Retinal pigment epithelial cell (primary cell): ENCODE results near the gene MANSC1.
"Not testable (repeated sequence)": the region's sequence is repeated elsewhere in the genome, so short reads cannot be mapped to it uniquely, and the experiment has no call there.

ENCODE experiments used
- DNase-seq: peaks from one replicate; pipeline ENCODE4 v3.0.0-alpha.2; 2010; ENCODE audit warnings: low read depth
- H3K4me3 ChIP-seq: 2 replicates; pipeline ENCODE4 v1.5.1; 2011; ENCODE audit warnings: mild to moderate bottlenecking, low read length, control low read depth, moderate library complexity
- CTCF ChIP-seq: conservative IDR thresholded peaks from 2 replicates; pipeline ENCODE4 v1.5.1; 2011; ENCODE audit warnings: low read depth, low read length, control low read depth, inconsistent platforms

MANSC1 gene

GRCh38 chr12:12353807-12354206 is 3.8 kb upstream of the MANSC1 start:
- no peak for DNase-seq
- no peak overlapping the region for H3K4me3 ChIP-seq
- no peak for TF ChIP-seq CTCF

- no peak for DNase-seq
- TF ChIP-seq CTCF: no peak
- no peak overlapping the region for H3K4me3 ChIP-seq
Observed at GRCh38 chr12:12353276-12353675, 3.2 kb upstream of the MANSC1 start.

GRCh38 chr12:12351468-12352185 is 1.6 kb upstream of the MANSC1 start:
- not testable (repeated sequence) for H3K4me3 ChIP-seq, DNase-seq

GRCh38 chr12:12350868-12351463 is 924 bp upstream of the MANSC1 start:
- peak; percentile 73 for DNase-seq
- no peak overlapping the region for H3K4me3 ChIP-seq
- TF ChIP-seq CTCF: no peak

- no peak overlapping the region for H3K4me3 ChIP-seq
- no peak for TF ChIP-seq CTCF
- no peak for DNase-seq
Observed at GRCh38 chr12:12338527-12339168, 11.4 kb downstream of the MANSC1 start.

- TF ChIP-seq CTCF: no peak
- DNase-seq: no peak
- H3K4me3 ChIP-seq: no peak overlapping the region
Observed at GRCh38 chr12:12336511-12336910, 13.5 kb downstream of the MANSC1 start.

- DNase-seq: no peak
- no peak for TF ChIP-seq CTCF
- H3K4me3 ChIP-seq: no peak overlapping the region
Observed at GRCh38 chr12:12336049-12336411, 14.0 kb downstream of the MANSC1 start.
